ENCODE measurements around the gene METTL18. TPM values are rescaled to one million over a fixed set of nuclear protein-coding genes. Genes with fewer than 3 reads are reported as not detected.

Gene METTL18
- polyA plus RNA-seq, 3 donors, result 0.68 to 2.5 (median 2.3) TPM

GRCh38 chr1:169834869-169835268 is 40.2 kb upstream of the METTL18 start:
- H3K9ac ChIP-seq (ENCODE audit: insufficient read depth, low read length, poor library complexity, severe bottlenecking), result no peak overlapping the region
- peaks cover 46 to 87% of the 10 kb centered on the region in 2 donors for H3K36me3 ChIP-seq (replicated peaks in 1 of 2; ENCODE audit: control insufficient read depth in 1 of 2, insufficient read depth in 2 of 2, low read length in 2 of 2)
- Mint-ChIP-seq H3K4me3 (no peak overlapping the region), H3K4me1 (no peaks in the 10 kb centered on the region), H3K9me3 (peaks cover 0 to 10% (median 3%) of the 10 kb centered on the region in 7 donors), H3K36me3 (peaks cover 50 to 69% of the 10 kb centered on the region in 2 donors), H3K27me3 (ENCODE audit: low read depth in 3 of 3) (no peaks in the 10 kb centered on the region), H3K27ac (no peak overlapping the region)
- intact Hi-C loops (cut with micrococcal nuclease), result no loop called here
- no peak overlapping the region for H3K4me2 ChIP-seq (replicated peaks; ENCODE audit: extremely low read depth, low read length, poor library complexity, severe bottlenecking)
- H2AFZ ChIP-seq (ENCODE audit: insufficient read depth, low read depth, low read length, poor library complexity, severe bottlenecking), result no peak overlapping the region
- H3K4me3 ChIP-seq (replicated peaks in 1 of 3; ENCODE audit: low read depth in 2 of 3, low read length in 3 of 3), result no peak overlapping the region
- no CpG with 5 or more reads among the region's 1 CpG for WGBS (ENCODE audit: insufficient coverage)
- H3K9me3 ChIP-seq (replicated peaks in 1 of 2; ENCODE audit: control insufficient read depth in 1 of 2, insufficient read depth in 1 of 2, low read length in 2 of 2), result no peaks in the 10 kb centered on the region
- H3K27ac ChIP-seq (ENCODE audit: low read depth in 1 of 2, low read length in 2 of 2), result no peak overlapping the region
- H3K27me3 ChIP-seq (ENCODE audit: control insufficient read depth in 2 of 2, insufficient read depth in 2 of 2, low read length in 2 of 2), result no peaks in the 10 kb centered on the region
- H3K79me2 ChIP-seq (ENCODE audit: insufficient read depth, low read length), result no peaks in the 10 kb centered on the region
- no peaks in the 10 kb centered on the region for H4K20me1 ChIP-seq (ENCODE audit: insufficient read depth, low read length)
- no peak for TF ChIP-seq CTCF (IDR thresholded peaks at IDR 0.05)
- H3K4me1 ChIP-seq (ENCODE audit: control insufficient read depth in 1 of 2, insufficient read depth in 2 of 2, low read length in 2 of 2), result no peaks in the 10 kb centered on the region
- no peak for DNase-seq

GRCh38 chr1:169833179-169833901 is 38.6 kb upstream of the METTL18 start:
- H4K20me1 ChIP-seq (ENCODE audit: insufficient read depth, low read length), result no peaks in the 10 kb centered on the region
- peaks cover 45 to 67% of the 10 kb centered on the region in 2 donors for H3K36me3 Mint-ChIP-seq
- no peak overlapping the region for H3K9ac ChIP-seq (ENCODE audit: insufficient read depth, low read length, poor library complexity, severe bottlenecking)
- no peak overlapping the region for H3K4me3 ChIP-seq (replicated peaks in 1 of 3; ENCODE audit: low read depth in 2 of 3, low read length in 3 of 3)
- H3K9me3 Mint-ChIP-seq, result no peaks in the 10 kb centered on the region
- H3K4me3 Mint-ChIP-seq, result no peak overlapping the region
- no peaks in the 10 kb centered on the region for H3K79me2 ChIP-seq (ENCODE audit: insufficient read depth, low read length)
- H2AFZ ChIP-seq (ENCODE audit: insufficient read depth, low read depth, low read length, poor library complexity, severe bottlenecking), result no peak overlapping the region
- no peak overlapping the region for H3K27ac ChIP-seq (ENCODE audit: low read depth in 1 of 2, low read length in 2 of 2)
- no peak overlapping the region for H3K4me2 ChIP-seq (replicated peaks; ENCODE audit: extremely low read depth, low read length, poor library complexity, severe bottlenecking)
- no peaks in the 10 kb centered on the region for H3K4me1 ChIP-seq (ENCODE audit: control insufficient read depth in 1 of 2, insufficient read depth in 2 of 2, low read length in 2 of 2)
- peaks cover 50 to 88% of the 10 kb centered on the region in 2 donors for H3K36me3 ChIP-seq (replicated peaks in 1 of 2; ENCODE audit: control insufficient read depth in 1 of 2, insufficient read depth in 2 of 2, low read length in 2 of 2)
- 100% methylated on average over 1 of the region's 4 CpGs for WGBS (ENCODE audit: insufficient coverage)
- intact Hi-C loops (cut with micrococcal nuclease), result no loop called here
- no peaks in the 10 kb centered on the region for H3K9me3 ChIP-seq (replicated peaks in 1 of 2; ENCODE audit: control insufficient read depth in 1 of 2, insufficient read depth in 1 of 2, low read length in 2 of 2)
- H3K27me3 ChIP-seq (ENCODE audit: control insufficient read depth in 2 of 2, insufficient read depth in 2 of 2, low read length in 2 of 2), result no peaks in the 10 kb centered on the region
- H3K4me1 Mint-ChIP-seq, result no peaks in the 10 kb centered on the region
- no peak overlapping the region for H3K27ac Mint-ChIP-seq
- DNase-seq, result no peak
- no peak for TF ChIP-seq CTCF (IDR thresholded peaks at IDR 0.05)
- no peaks in the 10 kb centered on the region for H3K27me3 Mint-ChIP-seq (ENCODE audit: low read depth in 3 of 3)
